Smooth muscle cell (in vitro differentiated cells): Measurements from ENCODE around the gene TSHZ2. TPM values are rescaled to one million over a fixed set of nuclear protein-coding genes. Genes with fewer than 3 reads are reported as not detected.

ENCODE experiments used
- DNase-seq: peaks from one replicate; lab custom pipeline; 2025; ENCODE audit not compliant: unreplicated experiment; lab: John Stamatoyannopoulos, UW
- H2AFZ ChIP-seq: fragments of 200-600 bp; sonication (generic); 2 replicates; pipeline ENCODE4 v1.6.0; 2016; ENCODE audit warnings: antibody characterized with exemption, low read depth, mild to moderate bottlenecking
- H3F3A ChIP-seq: fragments of 200-600 bp; sonication (generic); 2 replicates; pipeline ENCODE4 v1.6.0; 2017; ENCODE audit warnings: antibody characterized with exemption, low read depth
- H3K27ac ChIP-seq: fragments of 200-600 bp; sonication (generic); 2 replicates; pipeline ENCODE4 v1.5.1; 2016; ENCODE audit warnings: low read depth, mild to moderate bottlenecking
- H3K27me3 ChIP-seq: fragments of 200-600 bp; sonication (generic); 2 replicates; pipeline ENCODE4 v1.6.1; 2016; ENCODE audit warnings: low read depth, mild to moderate bottlenecking
- H3K36me3 ChIP-seq: fragments of 200-600 bp; sonication (generic); 2 replicates; pipeline ENCODE4 v1.5.1; 2016; ENCODE audit warnings: low read depth
- H3K4me1 ChIP-seq: fragments of 200-600 bp; sonication (generic); 2 replicates; pipeline ENCODE4 v1.5.1; 2016; ENCODE audit warnings: low read depth
- H3K4me2 ChIP-seq: fragments of 200-600 bp; sonication (generic); 2 replicates; pipeline ENCODE4 v1.6.0; 2016; ENCODE audit warnings: mild to moderate bottlenecking
- H3K4me3 ChIP-seq: fragments of 200-600 bp; sonication (generic); 2 replicates; pipeline ENCODE4 v1.5.1; 2016; ENCODE audit warnings: mild to moderate bottlenecking
- H3K79me2 ChIP-seq: fragments of 200-600 bp; sonication (generic); 2 replicates; pipeline ENCODE4 v1.6.0; 2016; ENCODE audit warnings: low read depth, mild to moderate bottlenecking
- H3K9ac ChIP-seq: fragments of 200-600 bp; sonication (generic); 2 replicates; pipeline ENCODE4 v1.6.0; 2016; ENCODE audit warnings: low read depth
- H3K9me3 ChIP-seq: fragments of 200-600 bp; sonication (generic); replicated peaks from 2 replicates; pipeline ENCODE4 v1.5.1; 2016; ENCODE audit warnings: low read depth
- H4K20me1 ChIP-seq: fragments of 200-600 bp; sonication (generic); 2 replicates; pipeline ENCODE4 v1.6.0; 2016; ENCODE audit warnings: low read depth
- WGBS: methylation state at CpG from one replicate; pipeline ENCODE4 v1.1.7; 2016; ENCODE audit warnings: low lambda C conversion rate; 5-methylcytosine and 5-hydroxymethylcytosine counted together
- polyA plus RNA-seq: library from polyadenylated mRNA; unstranded; fragments of >200 nt; fragmentation: Nextera tagmentation; extraction: Ambion mirVana; gene quantifications from 2 replicates; pipeline ENCODE4 v1.2.1, GENCODE V29; 2016
- total RNA-seq: library from RNA; depleted of rRNA; stranded (reverse); fragments of >200 nt; gene quantifications from 2 replicates; pipeline ENCODE4 v1.2.3, GENCODE V29; 2014
- TF ChIP-seq, protein P1 (sequence below): fragments of 200-600 bp; sonication (generic); IDR thresholded peaks from 2 replicates; pipeline ENCODE4 v1.5.1; 2017; ENCODE audit warnings: borderline replicate concordance, mild to moderate bottlenecking, antibody characterized with exemption; ENCODE audit not compliant: insufficient read depth, poor library complexity, severe bottlenecking

Gene TSHZ2
- total and polyA plus RNA-seq, 2 experiments from 2014 or later: 4.8 to 6.6 TPM

DNA sequence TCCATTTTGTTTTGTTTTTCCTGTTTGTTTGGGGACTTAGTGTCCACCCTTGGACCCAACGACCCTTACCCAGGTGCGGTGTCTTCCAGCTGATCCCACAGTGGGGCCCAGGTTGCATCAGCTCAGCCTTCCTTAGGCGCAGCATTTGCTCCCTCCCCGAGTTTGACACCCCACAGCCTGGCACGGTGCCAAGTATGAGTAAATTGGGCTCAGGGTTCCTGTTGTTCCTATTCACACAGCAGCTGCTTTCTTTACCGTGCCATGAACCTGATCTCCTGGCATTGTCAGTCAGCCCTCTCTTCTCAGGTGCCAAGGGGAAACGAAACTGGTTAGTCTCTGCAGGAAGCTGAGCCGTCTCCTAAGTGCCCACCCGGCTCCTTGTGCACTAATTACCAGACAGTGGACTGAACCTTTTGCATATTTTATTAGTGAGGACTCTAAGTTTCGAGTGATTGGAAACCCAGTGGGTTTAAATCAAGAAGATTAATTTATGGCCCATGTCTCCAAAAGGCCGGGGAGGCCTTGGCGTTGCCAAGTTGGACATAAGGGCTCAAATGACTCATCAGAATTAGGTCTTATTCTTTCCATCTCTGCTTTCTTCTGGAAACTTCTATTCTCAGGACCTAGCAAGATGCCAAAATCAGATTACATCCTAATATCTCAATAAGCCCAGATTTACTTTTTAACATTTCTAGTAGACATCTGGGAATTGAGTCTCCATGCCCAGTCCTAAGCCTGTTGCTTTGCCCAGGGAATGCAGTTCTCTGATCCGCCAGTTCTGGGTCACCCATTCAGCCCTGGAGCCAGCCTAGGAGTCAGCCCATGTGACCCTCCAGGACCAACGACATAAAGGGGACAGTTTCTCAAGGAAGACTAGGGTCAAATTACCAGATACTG lies 68.8 kb downstream of the TSHZ2 start:
- Histone ChIP-seq H3F3A (no peaks in the 10 kb centered on the region), H3K36me3 (no peaks in the 10 kb centered on the region), H3K27ac (no peak overlapping the region), H3K4me3 (no peak overlapping the region), H4K20me1 (no peaks in the 10 kb centered on the region), H3K4me1 (peaks cover 5% of the 10 kb centered on the region), H3K79me2 (no peaks in the 10 kb centered on the region), H3K4me2 (no peak overlapping the region), H3K9ac (no peak overlapping the region), H3K27me3 (no peaks in the 10 kb centered on the region), H3K9me3 (no peaks in the 10 kb centered on the region), H2AFZ (no peak overlapping the region)
- DNase-seq: no peak
- WGBS: 90% methylated on average over 14 of the region's 14 CpGs
- TF ChIP-seq, protein P1, sequence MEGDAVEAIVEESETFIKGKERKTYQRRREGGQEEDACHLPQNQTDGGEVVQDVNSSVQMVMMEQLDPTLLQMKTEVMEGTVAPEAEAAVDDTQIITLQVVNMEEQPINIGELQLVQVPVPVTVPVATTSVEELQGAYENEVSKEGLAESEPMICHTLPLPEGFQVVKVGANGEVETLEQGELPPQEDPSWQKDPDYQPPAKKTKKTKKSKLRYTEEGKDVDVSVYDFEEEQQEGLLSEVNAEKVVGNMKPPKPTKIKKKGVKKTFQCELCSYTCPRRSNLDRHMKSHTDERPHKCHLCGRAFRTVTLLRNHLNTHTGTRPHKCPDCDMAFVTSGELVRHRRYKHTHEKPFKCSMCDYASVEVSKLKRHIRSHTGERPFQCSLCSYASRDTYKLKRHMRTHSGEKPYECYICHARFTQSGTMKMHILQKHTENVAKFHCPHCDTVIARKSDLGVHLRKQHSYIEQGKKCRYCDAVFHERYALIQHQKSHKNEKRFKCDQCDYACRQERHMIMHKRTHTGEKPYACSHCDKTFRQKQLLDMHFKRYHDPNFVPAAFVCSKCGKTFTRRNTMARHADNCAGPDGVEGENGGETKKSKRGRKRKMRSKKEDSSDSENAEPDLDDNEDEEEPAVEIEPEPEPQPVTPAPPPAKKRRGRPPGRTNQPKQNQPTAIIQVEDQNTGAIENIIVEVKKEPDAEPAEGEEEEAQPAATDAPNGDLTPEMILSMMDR: no peak

DNA sequence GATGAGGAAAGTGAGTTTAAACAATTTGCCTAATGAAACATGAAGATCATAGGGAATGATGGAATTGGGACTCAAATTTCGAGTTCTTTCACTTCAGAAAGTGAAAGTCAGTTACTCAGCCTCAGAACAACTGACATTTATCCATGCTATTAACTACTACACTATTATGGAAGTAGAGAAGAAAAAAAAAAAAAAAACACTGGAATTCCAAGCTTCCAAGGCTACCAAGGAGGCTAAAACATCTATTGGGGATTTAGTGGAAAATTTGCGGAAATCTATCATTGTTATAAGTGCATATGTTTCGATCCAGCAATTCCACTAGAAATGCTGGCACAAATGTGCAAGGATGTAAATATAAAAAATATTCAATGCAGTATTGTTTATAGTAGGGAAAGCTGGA lies 70.4 kb downstream of the TSHZ2 start:
- TF ChIP-seq, protein P1: no peak
- Histone ChIP-seq H2AFZ (no peak overlapping the region), H4K20me1 (no peaks in the 10 kb centered on the region), H3K27me3 (no peaks in the 10 kb centered on the region), H3K4me1 (no peaks in the 10 kb centered on the region), H3K36me3 (no peaks in the 10 kb centered on the region), H3K79me2 (no peaks in the 10 kb centered on the region), H3K9ac (no peak overlapping the region), H3K9me3 (no peaks in the 10 kb centered on the region), H3K27ac (no peak overlapping the region), H3K4me3 (no peak overlapping the region), H3F3A (no peaks in the 10 kb centered on the region), H3K4me2 (no peak overlapping the region)
- no peak for DNase-seq
- WGBS: 88% methylated on average over 3 of the region's 3 CpGs

DNA sequence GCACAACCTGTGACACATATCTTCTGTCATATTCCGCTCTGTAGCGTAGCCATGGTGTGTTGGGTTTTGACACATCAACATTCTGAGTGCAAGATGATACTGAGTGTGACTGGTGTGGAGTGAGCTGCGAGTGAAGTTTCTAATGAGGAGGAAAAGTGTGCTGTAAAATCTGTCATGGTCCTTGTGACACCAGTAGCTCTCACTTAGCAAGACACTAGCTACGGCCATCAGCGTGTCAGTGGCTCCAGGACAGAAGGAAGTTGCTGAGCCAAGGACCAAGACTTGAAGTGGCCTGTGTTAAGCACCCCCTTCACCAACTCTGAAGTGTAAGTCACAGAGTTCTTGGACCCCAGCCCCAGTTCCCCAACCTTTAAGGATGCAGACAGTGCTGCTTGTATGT lies 72.1 kb downstream of the TSHZ2 start:
- WGBS: 92% methylated on average over 5 of the region's 5 CpGs

More for the DNA sequence above, 72.1 kb downstream of the TSHZ2 start:
- Histone ChIP-seq H3K9me3 (no peaks in the 10 kb centered on the region), H3K27me3 (no peaks in the 10 kb centered on the region), H3K9ac (no peak overlapping the region), H3K4me1 (peaks cover 8% of the 10 kb centered on the region), H3K4me2 (no peak overlapping the region), H2AFZ (no peak overlapping the region), H3F3A (no peaks in the 10 kb centered on the region), H3K27ac (no peak overlapping the region), H3K79me2 (no peaks in the 10 kb centered on the region), H4K20me1 (no peaks in the 10 kb centered on the region), H3K36me3 (no peaks in the 10 kb centered on the region), H3K4me3 (no peak overlapping the region)
- TF ChIP-seq, protein P1: no peak
- no peak for DNase-seq
